ENCODE data around the gene PCYT1A. TPM values are rescaled to one million over a fixed set of nuclear protein-coding genes. Genes with fewer than 3 reads are reported as not detected.

PCYT1A gene
- total and polyA plus RNA-seq, 2 donors (not counting 3 experiments of a cell fraction or from before 2014, with no cell fraction given): 50.3 to 65.5 TPM

DNA sequence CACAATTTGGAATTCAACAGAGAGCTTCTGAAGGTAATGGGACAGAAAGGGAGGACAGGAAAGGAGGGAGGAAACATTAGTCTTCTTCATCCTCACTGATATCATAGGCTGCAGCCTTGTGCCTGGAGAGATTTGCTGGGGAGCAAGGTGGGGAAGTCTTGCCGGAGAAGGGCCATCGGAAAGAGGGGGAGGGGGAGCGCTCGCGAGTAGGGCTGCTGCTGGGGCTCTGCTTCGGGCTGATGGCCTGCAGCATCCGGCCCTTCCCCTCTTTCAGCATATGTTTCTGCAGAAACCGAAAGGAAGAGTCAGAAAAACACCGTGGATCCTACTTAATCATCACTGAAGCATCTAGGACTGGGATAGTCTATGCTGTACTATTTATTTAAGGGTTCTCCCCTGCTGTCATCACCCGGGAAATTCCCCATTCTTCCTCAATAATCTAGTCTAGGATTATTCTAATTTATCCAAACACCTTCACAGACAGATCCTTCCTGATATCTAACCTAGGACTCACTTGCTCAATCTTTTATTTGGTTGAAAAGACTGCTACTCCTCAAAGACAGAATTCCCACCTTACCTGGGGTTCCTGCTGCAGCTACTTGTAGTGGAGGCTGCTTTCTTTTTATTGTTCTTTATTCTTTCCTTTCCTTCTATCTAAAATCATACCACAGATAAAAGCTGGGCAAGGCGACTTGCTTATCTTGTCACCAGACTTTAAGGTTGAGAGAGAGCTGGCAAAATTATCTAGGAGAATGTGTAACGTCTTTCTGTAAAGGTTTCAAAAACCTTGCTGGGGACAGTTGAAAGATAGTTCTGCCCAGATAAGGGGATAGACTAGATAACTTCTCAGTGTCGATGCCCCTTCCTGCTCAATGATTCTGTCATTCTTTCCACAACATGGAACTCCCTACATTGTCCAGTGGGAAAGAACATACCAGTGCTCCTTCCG, 48.6 kb downstream of the PCYT1A start:
- no peak for DNase-seq (ENCODE audit: low read depth, low spot score)
- dilution Hi-C loops (cut with MboI; ENCODE audit: extremely low pct_ligation_motif_present, low sequenced_read_pairs): no loop called here
- FAIRE-seq: no peak
- no TSS peak for BruUV-seq (replicated peaks)
- intact Hi-C loops (cut with micrococcal nuclease): no loop called here
- TF ChIP-seq EZH2 (IDR thresholded peaks at IDR 0.05; ENCODE audit: borderline replicate concordance, low read depth, low read length, severe bottlenecking): no peak
- H3K27ac ChIP-seq (ENCODE audit: insufficient read depth, low read depth, low read length): no peak overlapping the region
- no peaks in the 10 kb centered on the region for H3K4me1 ChIP-seq (ENCODE audit: control insufficient read depth, extremely low read depth, insufficient read depth, low read length)
- H3K79me2 ChIP-seq (ENCODE audit: control insufficient read depth, insufficient read depth, low read length): no peaks in the 10 kb centered on the region
- H3K27me3 ChIP-seq (ENCODE audit: control insufficient read depth in 2 of 2, insufficient read depth in 2 of 2, low read length in 2 of 2): no peaks in the 10 kb centered on the region
- no peak overlapping the region for H3K4me2 ChIP-seq (ENCODE audit: insufficient read depth, low read length)
- no peaks in the 10 kb centered on the region for H4K20me1 ChIP-seq (replicated peaks; ENCODE audit: control insufficient read depth, extremely low read depth, insufficient read depth, low read length)
- no peaks in the 10 kb centered on the region for H3K9me1 ChIP-seq (replicated peaks; ENCODE audit: control insufficient read depth, extremely low read depth, insufficient read depth, low read length)
- peaks cover 16 to 26% of the 10 kb centered on the region in 2 experiments for H3K36me3 ChIP-seq (ENCODE audit: control insufficient read depth in 2 of 2, extremely low read depth in 1 of 2, insufficient read depth in 2 of 2, low read length in 2 of 2)
- no peak overlapping the region for H3K4me3 ChIP-seq (replicated peaks in 1 of 3; ENCODE audit: insufficient read depth in 1 of 3, low read depth in 1 of 3, low read length in 3 of 3)
- ChIA-PET POLR2A (no interaction called here), CTCF (interaction anchor here (2.1 kb wide), 1 partner anchor 14 kb away, joined by 9 read pairs; no protein-coding TSS in a partner anchor)
- H3K9me3 ChIP-seq (replicated peaks; ENCODE audit: control insufficient read depth, insufficient read depth, low read length): no peaks in the 10 kb centered on the region
- no peak overlapping the region for H3K9ac ChIP-seq (replicated peaks; ENCODE audit: extremely low read depth, insufficient read depth, low read length)
- no peak overlapping the region for H2AFZ ChIP-seq (ENCODE audit: low read depth, low read length)

- intact Hi-C loops (cut with micrococcal nuclease) (no loop called here), dilution Hi-C loops (cut with MboI; ENCODE audit: extremely low pct_ligation_motif_present, low sequenced_read_pairs) (no loop called here)
- H3K4me3 ChIP-seq (replicated peaks in 1 of 3; ENCODE audit: insufficient read depth in 1 of 3, low read depth in 1 of 3, low read length in 3 of 3): no peak overlapping the region
- no peak overlapping the region for H2AFZ ChIP-seq (ENCODE audit: low read depth, low read length)
- H3K27ac ChIP-seq (ENCODE audit: insufficient read depth, low read depth, low read length): no peak overlapping the region
- no peaks in the 10 kb centered on the region for H3K79me2 ChIP-seq (ENCODE audit: control insufficient read depth, insufficient read depth, low read length)
- H3K9me3 ChIP-seq (replicated peaks; ENCODE audit: control insufficient read depth, insufficient read depth, low read length): no peaks in the 10 kb centered on the region
- no peaks in the 10 kb centered on the region for H3K27me3 ChIP-seq (ENCODE audit: control insufficient read depth in 2 of 2, insufficient read depth in 2 of 2, low read length in 2 of 2)
- no peaks in the 10 kb centered on the region for H3K4me1 ChIP-seq (ENCODE audit: control insufficient read depth, extremely low read depth, insufficient read depth, low read length)
- ChIA-PET POLR2A (no interaction called here), CTCF (no interaction called here)
- H3K36me3 ChIP-seq (ENCODE audit: control insufficient read depth in 2 of 2, extremely low read depth in 1 of 2, insufficient read depth in 2 of 2, low read length in 2 of 2): peaks cover 13 to 22% of the 10 kb centered on the region in 2 experiments
- no TSS peak for BruUV-seq (replicated peaks)
- H3K4me2 ChIP-seq (ENCODE audit: insufficient read depth, low read length): no peak overlapping the region
- no peak overlapping the region for H3K9ac ChIP-seq (replicated peaks; ENCODE audit: extremely low read depth, insufficient read depth, low read length)
- no peaks in the 10 kb centered on the region for H4K20me1 ChIP-seq (replicated peaks; ENCODE audit: control insufficient read depth, extremely low read depth, insufficient read depth, low read length)
- no peaks in the 10 kb centered on the region for H3K9me1 ChIP-seq (replicated peaks; ENCODE audit: control insufficient read depth, extremely low read depth, insufficient read depth, low read length)
- TF ChIP-seq EZH2 (IDR thresholded peaks at IDR 0.05; ENCODE audit: borderline replicate concordance, low read depth, low read length, severe bottlenecking): no peak
- TF ChIP-seq MAX (IDR thresholded peaks at IDR 0.05; ENCODE audit: insufficient read depth, insufficient read length): no peak
- no peak for TF ChIP-seq POLR2AphosphoS5 (IDR thresholded peaks at IDR 0.05; ENCODE audit: insufficient read depth, low read depth, low read length)
- TF ChIP-seq, protein P1, sequence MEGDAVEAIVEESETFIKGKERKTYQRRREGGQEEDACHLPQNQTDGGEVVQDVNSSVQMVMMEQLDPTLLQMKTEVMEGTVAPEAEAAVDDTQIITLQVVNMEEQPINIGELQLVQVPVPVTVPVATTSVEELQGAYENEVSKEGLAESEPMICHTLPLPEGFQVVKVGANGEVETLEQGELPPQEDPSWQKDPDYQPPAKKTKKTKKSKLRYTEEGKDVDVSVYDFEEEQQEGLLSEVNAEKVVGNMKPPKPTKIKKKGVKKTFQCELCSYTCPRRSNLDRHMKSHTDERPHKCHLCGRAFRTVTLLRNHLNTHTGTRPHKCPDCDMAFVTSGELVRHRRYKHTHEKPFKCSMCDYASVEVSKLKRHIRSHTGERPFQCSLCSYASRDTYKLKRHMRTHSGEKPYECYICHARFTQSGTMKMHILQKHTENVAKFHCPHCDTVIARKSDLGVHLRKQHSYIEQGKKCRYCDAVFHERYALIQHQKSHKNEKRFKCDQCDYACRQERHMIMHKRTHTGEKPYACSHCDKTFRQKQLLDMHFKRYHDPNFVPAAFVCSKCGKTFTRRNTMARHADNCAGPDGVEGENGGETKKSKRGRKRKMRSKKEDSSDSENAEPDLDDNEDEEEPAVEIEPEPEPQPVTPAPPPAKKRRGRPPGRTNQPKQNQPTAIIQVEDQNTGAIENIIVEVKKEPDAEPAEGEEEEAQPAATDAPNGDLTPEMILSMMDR (IDR thresholded peaks at IDR 0.05; ENCODE audit: extremely low read depth in 1 of 2, insufficient read depth in 1 of 2, low read depth in 1 of 2, low read length in 2 of 2): no peak
- TF ChIP-seq JUN (IDR thresholded peaks at IDR 0.05; ENCODE audit: borderline replicate concordance, insufficient read depth, insufficient read length, low read depth): no peak
- TF ChIP-seq FOS (IDR thresholded peaks at IDR 0.05; ENCODE audit: borderline replicate concordance, insufficient read depth, low read length): no peak
- TF ChIP-seq MYC (IDR thresholded peaks at IDR 0.05; ENCODE audit: low read depth, low read length): no peak
- no peak for TF ChIP-seq GATA2 (IDR thresholded peaks at IDR 0.05; ENCODE audit: insufficient read depth, insufficient read length, low read depth, low read length)
- no peak for TF ChIP-seq POLR2A (IDR thresholded peaks at IDR 0.05; ENCODE audit: low read depth, low read length)
- FAIRE-seq: no peak
- DNase-seq (ENCODE audit: low read depth, low spot score): no peak
Measured at GRCh38 chr3:196237203-196237602, 50.3 kb downstream of the PCYT1A start.
